ENCODE data around the gene LCTL.
"Not testable (repeated sequence)": the region's sequence is repeated elsewhere in the genome, so short reads cannot be mapped to it uniquely, and the experiment has no call there.

The LCTL gene

GRCh38 chr15:66592505-66593218 is 26.9 kb upstream of the LCTL start:
- no peak for DNase-seq (ENCODE audit: low spot score)

GRCh38 chr15:66591322-66591862 is 25.6 kb upstream of the LCTL start:
- DNase-seq (ENCODE audit: low spot score) = no peak

- DNase-seq (ENCODE audit: low spot score) = no peak
Measured at GRCh38 chr15:66590435-66590834, 24.6 kb upstream of the LCTL start.

- DNase-seq (ENCODE audit: low spot score) = not testable (repeated sequence)
Measured at GRCh38 chr15:66589429-66589828, 23.6 kb upstream of the LCTL start.

- DNase-seq (ENCODE audit: low spot score) = no peak
Measured at GRCh38 chr15:66588971-66589370, 23.2 kb upstream of the LCTL start.

GRCh38 chr15:66588537-66588936 is 22.7 kb upstream of the LCTL start:
- DNase-seq (ENCODE audit: low spot score) = no peak

GRCh38 chr15:66587749-66588148 is 22.0 kb upstream of the LCTL start:
- DNase-seq (ENCODE audit: low spot score) = no peak

GRCh38 chr15:66587020-66587419 is 21.2 kb upstream of the LCTL start:
- DNase-seq (ENCODE audit: low spot score) = no peak

GRCh38 chr15:66586155-66586976 is 20.6 kb upstream of the LCTL start:
- DNase-seq (ENCODE audit: low spot score) = no peak

GRCh38 chr15:66581972-66582537 is 16.3 kb upstream of the LCTL start:
- no peak for DNase-seq (ENCODE audit: low spot score)

- no peak for DNase-seq (ENCODE audit: low spot score)
Measured at GRCh38 chr15:66580643-66581042, 14.8 kb upstream of the LCTL start.

GRCh38 chr15:66578286-66578875 is 12.6 kb upstream of the LCTL start:
- no peak for DNase-seq (ENCODE audit: low spot score)

- DNase-seq (ENCODE audit: low spot score) = no peak
Measured at GRCh38 chr15:66574596-66574950, 8.8 kb upstream of the LCTL start.

- DNase-seq (ENCODE audit: low spot score) = no peak
Measured at GRCh38 chr15:66573719-66574595, 8.2 kb upstream of the LCTL start.

GRCh38 chr15:66573348-66573718 is 7.5 kb upstream of the LCTL start:
- DNase-seq (ENCODE audit: low spot score) = no peak

GRCh38 chr15:66572146-66572545 is 6.3 kb upstream of the LCTL start:
- no peak for DNase-seq (ENCODE audit: low spot score)

- DNase-seq (ENCODE audit: low spot score) = no peak
Measured at GRCh38 chr15:66570842-66571478, 5.2 kb upstream of the LCTL start.

- no peak for DNase-seq (ENCODE audit: low spot score)
Measured at GRCh38 chr15:66570327-66570726, 4.5 kb upstream of the LCTL start.

- DNase-seq (ENCODE audit: low spot score) = no peak
Measured at GRCh38 chr15:66569461-66570137, 3.8 kb upstream of the LCTL start.

- DNase-seq (ENCODE audit: low spot score) = no peak
Measured at GRCh38 chr15:66567897-66568296, 2.1 kb upstream of the LCTL start.

Data from COLO829 (cell line).